A549 (cell line): ENCODE measurements around the gene SYMPK. TPM values are rescaled to one million over a fixed set of nuclear protein-coding genes. Genes with fewer than 3 reads are reported as not detected.

Source experiments
- ATAC-seq, 2 experiments: fragments of 200-7000 bp in 1 of 2; fragments of >200 bp in 1 of 2; cut with Nextera tagmentation in 1 of 2; cut with Tn5 transposase in 1 of 2; 3 replicates each; pipeline versions ENCODE4 v1.8.0 to v1.9.1; 2018 to 2020; ENCODE audit warnings: mild to moderate bottlenecking in 1 of 2, moderate library complexity in 1 of 2
- CTCF ChIA-PET: fragments of 300-600 bp; sonication (Branson Sonifier 250); formaldehyde crosslinking; extraction: SDS; loops from one replicate; lab custom pipeline; 2021; ENCODE audit warnings: antibody characterized with exemption, inconsistent platforms; lab: Yijun Ruan, JAX
- POLR2A ChIA-PET: fragments of 350-600 bp; formaldehyde crosslinking; extraction: SDS; loops from one replicate; lab custom pipeline; 2021; ENCODE audit warnings: antibody characterized with exemption, inconsistent platforms; lab: Yijun Ruan, JAX
- DNase-seq, 2 experiments: peaks; one replicate each; pipeline versions ENCODE4 v3.0.0 to v3.0.0-alpha.2; 2011 to 2016; ENCODE audit warnings: low read depth in 1 of 2, low spot score in 1 of 2
- FAIRE-seq: peaks from 2 replicates; lab custom pipeline; 2011; peaks lifted over from hg19 to GRCh38; lab: Jason Lieb, UNC
- H3K27ac ChIP-seq, 2 experiments: fragments of >200 bp; sonication (Bioruptor Twin); formaldehyde crosslinking; 3 replicates each; pipeline ENCODE4 v1.5.1; 2016 to 2017
- H3K4me1 ChIP-seq: fragments of >200 bp; sonication (Bioruptor Twin); formaldehyde crosslinking; 3 replicates; pipeline ENCODE4 v1.6.1; 2016
- H3K4me2 ChIP-seq: fragments of >200 bp; sonication (Bioruptor Twin); formaldehyde crosslinking; 3 replicates; pipeline ENCODE4 v1.6.1; 2016
- H3K4me3 ChIP-seq: fragments of >200 bp; sonication (Bioruptor Twin); formaldehyde crosslinking; 3 replicates; pipeline ENCODE4 v1.5.1; 2016
- H3K9me3 ChIP-seq: fragments of >200 bp; sonication (Bioruptor Twin); formaldehyde crosslinking; 3 replicates; pipeline ENCODE4 v1.6.1; 2016
- CBX2 ChIP-seq: fragments of 200-600 bp; sonication (generic); IDR thresholded peaks from 2 replicates; pipeline ENCODE4 v1.6.1; 2016; ENCODE audit warnings: low read depth, mild to moderate bottlenecking, borderline replicate concordance
- CBX8 ChIP-seq: fragments of 200-600 bp; sonication (generic); IDR thresholded peaks from 2 replicates; pipeline ENCODE4 v1.6.1; 2016
- CHD2 ChIP-seq: fragments of 150-350 bp; IDR thresholded peaks from 2 replicates; pipeline ENCODE4 v1.6.1; 2014; ENCODE audit warnings: low read length; ENCODE audit not compliant: partially characterized antibody
- CHD4 ChIP-seq: fragments of 200-600 bp; sonication (generic); IDR thresholded peaks from 2 replicates; pipeline ENCODE4 v1.6.1; 2016; ENCODE audit warnings: antibody characterized with exemption, mild to moderate bottlenecking, borderline replicate concordance
- CTCF ChIP-seq: fragments of >200 bp; sonication (Bioruptor Twin); formaldehyde crosslinking; IDR thresholded peaks from 3 replicates; pipeline ENCODE4 v1.5.1; 2016
- EHF ChIP-seq: fragments of 250-450 bp; sonication (Bioruptor Pico); IDR thresholded peaks from 2 replicates; pipeline ENCODE4 v1.5.0; 2020; ENCODE audit warnings: mild to moderate bottlenecking
- ELK1 ChIP-seq: fragments of 150-350 bp; IDR thresholded peaks from 2 replicates; pipeline ENCODE4 v1.6.1; 2014; ENCODE audit warnings: low read depth, mild to moderate bottlenecking, low read length
- FOSB ChIP-seq: fragments of 250-450 bp; sonication (Bioruptor Pico); IDR thresholded peaks from 2 replicates; pipeline ENCODE4 v1.5.0; 2020; ENCODE audit warnings: mild to moderate bottlenecking, moderate library complexity
- FOSL2 ChIP-seq, 2 experiments: fragments of 450-650 bp in 1 of 2; fragments of >200 bp in 1 of 2; sonication (Bioruptor Twin) in 1 of 2; formaldehyde crosslinking; IDR thresholded peaks; 2 replicates each; pipeline versions ENCODE4 v1.5.0 to v1.6.1; 2016 to 2020; ENCODE audit warnings: mild to moderate bottlenecking in 1 of 2, moderate library complexity in 1 of 2
- HMGXB4 ChIP-seq: fragments of 250-450 bp; sonication (Bioruptor Pico); IDR thresholded peaks from 2 replicates; pipeline ENCODE4 v1.5.0; 2021; ENCODE audit warnings: mild to moderate bottlenecking, moderate library complexity, borderline replicate concordance
- JUNB ChIP-seq: fragments of >200 bp; sonication (Bioruptor Twin); formaldehyde crosslinking; IDR thresholded peaks from 2 replicates; pipeline ENCODE4 v1.6.1; 2016
- NFE2L2 ChIP-seq: fragments of 150-350 bp; conservative IDR thresholded peaks from 2 replicates; pipeline ENCODE4 v1.6.1; 2014; ENCODE audit warnings: low read length
- NR3C1 ChIP-seq: fragments of >200 bp; sonication (Bioruptor Twin); formaldehyde crosslinking; IDR thresholded peaks from 3 replicates; pipeline ENCODE4 v1.6.1; 2017
- POLR2A ChIP-seq: IDR thresholded peaks from 2 replicates; pipeline ENCODE4 v1.6.1; 2012; ENCODE audit warnings: mild to moderate bottlenecking, low read length
- POLR2AphosphoS2 ChIP-seq: conservative IDR thresholded peaks from 2 replicates; pipeline ENCODE4 v1.6.1; 2012; ENCODE audit warnings: low read length, improper control_type of control experiment, inconsistent platforms
- RCOR1 ChIP-seq: fragments of 150-350 bp; IDR thresholded peaks from 2 replicates; pipeline ENCODE4 v1.6.1; 2014; ENCODE audit warnings: antibody characterized with exemption, low read length, low read depth
- RFX5 ChIP-seq: fragments of 450-650 bp; IDR thresholded peaks from 2 replicates; pipeline ENCODE4 v1.7.1; 2014; ENCODE audit warnings: antibody characterized with exemption, mild to moderate bottlenecking, moderate library complexity
- RNF2 ChIP-seq: fragments of 200-600 bp; sonication (generic); IDR thresholded peaks from 2 replicates; pipeline ENCODE4 v1.6.1; 2016; ENCODE audit warnings: low read depth, mild to moderate bottlenecking, antibody characterized with exemption, moderate library complexity, borderline replicate concordance
- SREBF2 ChIP-seq: fragments of 450-650 bp; IDR thresholded peaks from 2 replicates; pipeline ENCODE4 v1.6.1; 2014; ENCODE audit warnings: mild to moderate bottlenecking, moderate library complexity
- TFCP2L1 ChIP-seq: fragments of 250-450 bp; sonication (Bioruptor Pico); IDR thresholded peaks from 2 replicates; pipeline ENCODE4 v1.5.0; 2021; ENCODE audit warnings: mild to moderate bottlenecking
- TP53 ChIP-seq: fragments of 250-450 bp; sonication (Bioruptor Pico); IDR thresholded peaks from 2 replicates; pipeline ENCODE4 v1.5.0; 2021; ENCODE audit warnings: mild to moderate bottlenecking, moderate library complexity
- USF2 ChIP-seq: fragments of 450-650 bp; IDR thresholded peaks from 2 replicates; pipeline ENCODE4 v1.6.1; 2014; ENCODE audit warnings: antibody characterized with exemption
- ZC3H11A ChIP-seq: fragments of 450-650 bp; IDR thresholded peaks from 2 replicates; pipeline ENCODE4 v1.6.1; 2014; ENCODE audit warnings: antibody characterized with exemption, mild to moderate bottlenecking
- ZNF302 ChIP-seq: fragments of 250-450 bp; sonication (Bioruptor Pico); IDR thresholded peaks from 2 replicates; pipeline ENCODE4 v1.9.0; 2021; ENCODE audit warnings: inconsistent platforms, mild to moderate bottlenecking, moderate library complexity
- ZSCAN20 ChIP-seq: fragments of 250-450 bp; sonication (Bioruptor Pico); IDR thresholded peaks from 2 replicates; pipeline ENCODE4 v1.8.0; 2022; ENCODE audit warnings: mild to moderate bottlenecking, moderate library complexity
- WGBS: methylation state at CpG from one replicate; pipeline ENCODE4 v1.1.6; 2017; ENCODE audit errors: missing lambda C conversion rate; 5-methylcytosine and 5-hydroxymethylcytosine counted together
- polyA plus RNA-seq, 4 experiments: library from polyadenylated mRNA; depleted of rRNA in 3 of 4; stranded (reverse); fragments of >200 nt; fragmentation: RNase III in 1 of 4; extraction: RNeasy Plus Mini Kit Qiagen cat#74134 plus additional on column Dnase treatment in 1 of 4; gene quantifications; 2 replicates in 3 of 4; 3 replicates in 1 of 4; pipeline ENCODE4 v1.2.3, GENCODE V29; 2011 to 2017
- TF ChIP-seq, protein P1 (sequence below): fragments of 200-600 bp; sonication (generic); IDR thresholded peaks from 2 replicates; pipeline ENCODE4 v1.6.1; 2016; ENCODE audit warnings: antibody characterized with exemption, mild to moderate bottlenecking, moderate library complexity

SYMPK gene
- polyA plus RNA-seq, 2 of the 4 experiments (the other 2 are of a cell fraction): 61.9 to 105 TPM

DNA sequence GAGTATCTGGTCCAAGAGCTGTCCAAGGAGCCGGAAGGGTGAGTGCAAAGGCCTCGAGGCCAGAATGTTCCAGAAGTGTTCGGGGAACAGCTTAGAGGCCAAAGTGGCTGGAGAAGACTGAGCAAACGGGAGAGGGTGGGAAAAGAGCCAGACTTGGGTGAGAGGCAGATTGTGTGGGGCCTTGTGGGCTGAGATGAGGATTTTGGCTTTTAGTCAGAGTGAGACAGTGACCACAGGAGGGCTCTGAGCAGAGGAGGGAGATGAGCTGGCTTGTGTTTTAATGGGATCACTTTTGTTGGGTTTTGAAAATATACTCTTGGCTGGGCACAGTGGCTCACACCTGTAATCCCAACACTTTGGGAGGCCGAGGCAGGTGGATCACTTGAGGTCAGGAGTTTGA is 46.0 kb upstream of the SYMPK start:
- H3K27ac ChIP-seq: no peak overlapping the region
- 50% methylated on average over 5 of the region's 5 CpGs for WGBS
- CTCF ChIA-PET: interaction anchor here (1.8 to 2.2 kb wide), 5 partner anchors 18 to 169 kb away, joined by 4 to 6 read pairs (median 5); partner anchors contain the start of gene FOXA3
- POLR2A ChIA-PET: no interaction called here
- no peak for FAIRE-seq
- no peak for TF ChIP-seq SREBF2
- no peak for TF ChIP-seq POLR2AphosphoS2
- TF ChIP-seq ELK1: no peak
- no peak for TF ChIP-seq CTCF
- TF ChIP-seq, protein P1, sequence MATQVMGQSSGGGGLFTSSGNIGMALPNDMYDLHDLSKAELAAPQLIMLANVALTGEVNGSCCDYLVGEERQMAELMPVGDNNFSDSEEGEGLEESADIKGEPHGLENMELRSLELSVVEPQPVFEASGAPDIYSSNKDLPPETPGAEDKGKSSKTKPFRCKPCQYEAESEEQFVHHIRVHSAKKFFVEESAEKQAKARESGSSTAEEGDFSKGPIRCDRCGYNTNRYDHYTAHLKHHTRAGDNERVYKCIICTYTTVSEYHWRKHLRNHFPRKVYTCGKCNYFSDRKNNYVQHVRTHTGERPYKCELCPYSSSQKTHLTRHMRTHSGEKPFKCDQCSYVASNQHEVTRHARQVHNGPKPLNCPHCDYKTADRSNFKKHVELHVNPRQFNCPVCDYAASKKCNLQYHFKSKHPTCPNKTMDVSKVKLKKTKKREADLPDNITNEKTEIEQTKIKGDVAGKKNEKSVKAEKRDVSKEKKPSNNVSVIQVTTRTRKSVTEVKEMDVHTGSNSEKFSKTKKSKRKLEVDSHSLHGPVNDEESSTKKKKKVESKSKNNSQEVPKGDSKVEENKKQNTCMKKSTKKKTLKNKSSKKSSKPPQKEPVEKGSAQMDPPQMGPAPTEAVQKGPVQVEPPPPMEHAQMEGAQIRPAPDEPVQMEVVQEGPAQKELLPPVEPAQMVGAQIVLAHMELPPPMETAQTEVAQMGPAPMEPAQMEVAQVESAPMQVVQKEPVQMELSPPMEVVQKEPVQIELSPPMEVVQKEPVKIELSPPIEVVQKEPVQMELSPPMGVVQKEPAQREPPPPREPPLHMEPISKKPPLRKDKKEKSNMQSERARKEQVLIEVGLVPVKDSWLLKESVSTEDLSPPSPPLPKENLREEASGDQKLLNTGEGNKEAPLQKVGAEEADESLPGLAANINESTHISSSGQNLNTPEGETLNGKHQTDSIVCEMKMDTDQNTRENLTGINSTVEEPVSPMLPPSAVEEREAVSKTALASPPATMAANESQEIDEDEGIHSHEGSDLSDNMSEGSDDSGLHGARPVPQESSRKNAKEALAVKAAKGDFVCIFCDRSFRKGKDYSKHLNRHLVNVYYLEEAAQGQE: no peak
- TF ChIP-seq EHF (CRISPR knock-in tag): no peak
- TF ChIP-seq RCOR1: no peak
- no peak for TF ChIP-seq POLR2A
- no peak for TF ChIP-seq ZC3H11A
- no peak for TF ChIP-seq CBX8
- TF ChIP-seq TP53 (CRISPR knock-in tag): no peak
- TF ChIP-seq, all 56 proteins: peak for 0
- no peak overlapping the region for H3K4me2 ChIP-seq
- no peak for DNase-seq
- H3K9me3 ChIP-seq: no peaks in the 10 kb centered on the region
- 0 out of 6 replicates have a peak, but pooled peaks have one; percentile 31 to 36 for ATAC-seq
- no peak overlapping the region for H3K4me3 ChIP-seq
- H3K4me1 ChIP-seq: no peaks in the 10 kb centered on the region

GRCh38 chr19:45906221-45906620 is 43.3 kb upstream of the SYMPK start:
- DNase-seq (no peak), FAIRE-seq (no peak), ATAC-seq (no peak)
- TF ChIP-seq RFX5 (no peak), NR3C1 (no peak), HMGXB4 (CRISPR knock-in tag) (no peak)
- Histone ChIP-seq H3K4me1 (peaks cover 10% of the 10 kb centered on the region), H3K27ac (no peak overlapping the region), H3K4me3 (no peak overlapping the region), H3K4me2 (no peak overlapping the region), H3K9me3 (no peaks in the 10 kb centered on the region)
- CTCF ChIA-PET: interaction anchor here (0.6 to 1.3 kb wide), 7 partner anchors 21 to 288 kb away, joined by 3 to 4 read pairs (median 3); no protein-coding TSS in a partner anchor
- WGBS: 82% methylated on average over 3 of the region's 3 CpGs
- POLR2A ChIA-PET: interaction anchor here (0.7 kb wide), 1 partner anchor 42 kb away, joined by 3 read pairs; no protein-coding TSS in a partner anchor

GRCh38 chr19:45905011-45905410 is 42.1 kb upstream of the SYMPK start:
- Histone ChIP-seq H3K4me2 (no peak overlapping the region), H3K9me3 (no peaks in the 10 kb centered on the region), H3K4me1 (peaks cover 17% of the 10 kb centered on the region), H3K27ac (no peak overlapping the region), H3K4me3 (no peak overlapping the region)
- no peak for FAIRE-seq
- CTCF ChIA-PET: interaction anchor here (1.0 to 1.3 kb wide), 4 partner anchors 41 to 172 kb away, joined by 3 to 4 read pairs (median 3); no protein-coding TSS in a partner anchor
- WGBS: 68% methylated on average over 10 of the region's 10 CpGs
- DNase-seq: no peak
- no peak for ATAC-seq
- POLR2A ChIA-PET: no interaction called here
- no peak for TF ChIP-seq ZNF302
- TF ChIP-seq TFCP2L1 (CRISPR knock-in tag): no peak
- no peak for TF ChIP-seq ZSCAN20 (CRISPR knock-in tag)
- no peak for TF ChIP-seq RNF2
- no peak for TF ChIP-seq NR3C1
- TF ChIP-seq USF2: no peak
- TF ChIP-seq JUNB: no peak
- no peak for TF ChIP-seq CHD2
- TF ChIP-seq CBX2: no peak
- TF ChIP-seq FOSB (CRISPR knock-in tag): no peak
- no peak for TF ChIP-seq NFE2L2
- no peak for TF ChIP-seq CHD4
- TF ChIP-seq FOSL2 (IDR thresholded peaks at IDR 0.05): no peak
- TF ChIP-seq FOSL2 (CRISPR knock-in tag; IDR thresholded peaks at IDR 0.05): no peak
